Neural cell (in vitro differentiated cells): ENCODE measurements around the gene SLC39A13. TPM values are rescaled to one million over a fixed set of nuclear protein-coding genes. Genes with fewer than 3 reads are reported as not detected.

Experiments
- H2AFZ ChIP-seq: fragments of 200-600, 300-800 bp; sonication (generic), shearing (Covaris generic); 2 replicates; pipeline ENCODE4 v1.6.0; 2014; ENCODE audit warnings: low read depth, mild to moderate bottlenecking, antibody characterized with exemption, low read length, moderate library complexity
- H3F3A ChIP-seq: fragments of 200-600 bp; shearing (Covaris generic); 2 replicates; pipeline ENCODE4 v1.6.1; 2016; ENCODE audit warnings: mild to moderate bottlenecking, moderate library complexity, mixed read lengths, antibody characterized with exemption, low read length; ENCODE audit not compliant: insufficient read depth, poor library complexity, severe bottlenecking
- H3K27ac ChIP-seq: fragments of 200-600, 300-800 bp; sonication (generic), shearing (Covaris generic); 2 replicates; pipeline ENCODE4 v1.5.1; 2014; ENCODE audit warnings: mild to moderate bottlenecking, low read length, moderate library complexity
- H3K27me3 ChIP-seq: fragments of 300-800, 200-600 bp; sonication (generic), shearing (Covaris generic); 2 replicates; pipeline ENCODE4 v1.6.0; 2014; ENCODE audit warnings: mild to moderate bottlenecking, low read depth, low read length, moderate library complexity; ENCODE audit not compliant: insufficient read depth
- H3K36me3 ChIP-seq: fragments of 300-800, 200-600 bp; sonication (generic), shearing (Covaris generic); 2 replicates; pipeline ENCODE4 v1.5.1; 2014; ENCODE audit warnings: mild to moderate bottlenecking, antibody characterized with exemption, low read length, moderate library complexity; ENCODE audit not compliant: insufficient read depth
- H3K4me2 ChIP-seq: fragments of 300-800, 200-600 bp; sonication (generic), shearing (Covaris generic); 2 replicates; pipeline ENCODE4 v1.6.0; 2014; ENCODE audit warnings: mild to moderate bottlenecking, low read length
- H3K4me3 ChIP-seq: fragments of 300-800, 200-600 bp; sonication (generic), shearing (Covaris generic); 2 replicates; pipeline ENCODE4 v1.5.1; 2014; ENCODE audit warnings: mild to moderate bottlenecking, low read length, moderate library complexity
- H3K79me2 ChIP-seq: fragments of 200-600 bp; shearing (Covaris generic); replicated peaks from 2 replicates; pipeline ENCODE4 v1.6.0; 2014; ENCODE audit warnings: mild to moderate bottlenecking, low read length, moderate library complexity; ENCODE audit not compliant: insufficient read depth
- H3K9ac ChIP-seq: fragments of 300-800, 200-600 bp; sonication (generic), shearing (Covaris generic); 2 replicates; pipeline ENCODE4 v1.6.1; 2016; ENCODE audit warnings: mild to moderate bottlenecking, low read length, mixed read lengths
- H3K9me2 ChIP-seq: fragments of 200-600 bp; shearing (Covaris generic); 2 replicates; pipeline ENCODE4 v1.6.1; 2016; ENCODE audit warnings: mild to moderate bottlenecking, low read length, mixed read lengths; ENCODE audit not compliant: insufficient read depth
- H3K9me3 ChIP-seq: fragments of 200-600, 300-800 bp; sonication (generic), shearing (Covaris generic); 2 replicates; pipeline ENCODE4 v1.6.1; 2016; ENCODE audit warnings: mild to moderate bottlenecking, mixed run types, low read length, moderate library complexity, mixed read lengths
- H4K20me1 ChIP-seq: fragments of 200-600 bp; shearing (Covaris generic); 2 replicates; pipeline ENCODE4 v1.6.1; 2016; ENCODE audit warnings: mild to moderate bottlenecking, mixed run types; ENCODE audit not compliant: insufficient read depth
- EP300 ChIP-seq: fragments of 450-650 bp; conservative IDR thresholded peaks from 2 replicates; pipeline ENCODE4 v1.6.1; 2014; ENCODE audit warnings: antibody characterized with exemption, mild to moderate bottlenecking, moderate library complexity; ENCODE audit not compliant: poor library complexity, severe bottlenecking
- EZH2 ChIP-seq: fragments of 200-600, 300-800 bp; shearing (Covaris generic), sonication (generic); IDR thresholded peaks from 2 replicates; pipeline ENCODE4 v1.6.1; 2014; ENCODE audit warnings: antibody characterized with exemption, low read length, borderline replicate concordance, mild to moderate bottlenecking; ENCODE audit not compliant: insufficient read depth, poor library complexity, severe bottlenecking
- MXI1 ChIP-seq: fragments of 450-650 bp; conservative IDR thresholded peaks from 2 replicates; pipeline ENCODE4 v1.6.1; 2014; ENCODE audit warnings: antibody characterized with exemption, mild to moderate bottlenecking; ENCODE audit not compliant: poor library complexity, severe bottlenecking
- POLR2AphosphoS5 ChIP-seq: IDR thresholded peaks from 2 replicates; pipeline ENCODE4 v1.6.1; 2012
- RAD21 ChIP-seq: fragments of 450-650 bp; conservative IDR thresholded peaks from 2 replicates; pipeline ENCODE4 v1.6.1; 2014; ENCODE audit warnings: antibody characterized with exemption, mild to moderate bottlenecking, moderate library complexity
- SMC3 ChIP-seq: fragments of 450-650 bp; conservative IDR thresholded peaks from 2 replicates; pipeline ENCODE4 v1.6.1; 2014; ENCODE audit warnings: antibody characterized with exemption, mild to moderate bottlenecking, moderate library complexity; ENCODE audit not compliant: poor library complexity
- TAF1 ChIP-seq: IDR thresholded peaks from 2 replicates; pipeline ENCODE4 v1.6.1; 2012; ENCODE audit warnings: low read depth
- polyA plus RNA-seq: library from polyadenylated mRNA; depleted of rRNA; stranded (reverse); fragments of >200 nt; gene quantifications from 2 replicates; pipeline ENCODE4 v1.2.3, GENCODE V29; 2014
- TF ChIP-seq, protein P1 (sequence below): IDR thresholded peaks from 2 replicates; pipeline ENCODE4 v1.6.1; 2012; ENCODE audit warnings: borderline replicate concordance
- TF ChIP-seq, protein P2 (sequence below): fragments of 450-650 bp; IDR thresholded peaks from 2 replicates; pipeline ENCODE4 v1.5.1; 2014; ENCODE audit warnings: antibody characterized with exemption, mild to moderate bottlenecking, moderate library complexity; ENCODE audit not compliant: poor library complexity, severe bottlenecking

The SLC39A13 gene
- polyA plus RNA-seq, 1 donor from 2014 or later: 48.0 TPM

DNA sequence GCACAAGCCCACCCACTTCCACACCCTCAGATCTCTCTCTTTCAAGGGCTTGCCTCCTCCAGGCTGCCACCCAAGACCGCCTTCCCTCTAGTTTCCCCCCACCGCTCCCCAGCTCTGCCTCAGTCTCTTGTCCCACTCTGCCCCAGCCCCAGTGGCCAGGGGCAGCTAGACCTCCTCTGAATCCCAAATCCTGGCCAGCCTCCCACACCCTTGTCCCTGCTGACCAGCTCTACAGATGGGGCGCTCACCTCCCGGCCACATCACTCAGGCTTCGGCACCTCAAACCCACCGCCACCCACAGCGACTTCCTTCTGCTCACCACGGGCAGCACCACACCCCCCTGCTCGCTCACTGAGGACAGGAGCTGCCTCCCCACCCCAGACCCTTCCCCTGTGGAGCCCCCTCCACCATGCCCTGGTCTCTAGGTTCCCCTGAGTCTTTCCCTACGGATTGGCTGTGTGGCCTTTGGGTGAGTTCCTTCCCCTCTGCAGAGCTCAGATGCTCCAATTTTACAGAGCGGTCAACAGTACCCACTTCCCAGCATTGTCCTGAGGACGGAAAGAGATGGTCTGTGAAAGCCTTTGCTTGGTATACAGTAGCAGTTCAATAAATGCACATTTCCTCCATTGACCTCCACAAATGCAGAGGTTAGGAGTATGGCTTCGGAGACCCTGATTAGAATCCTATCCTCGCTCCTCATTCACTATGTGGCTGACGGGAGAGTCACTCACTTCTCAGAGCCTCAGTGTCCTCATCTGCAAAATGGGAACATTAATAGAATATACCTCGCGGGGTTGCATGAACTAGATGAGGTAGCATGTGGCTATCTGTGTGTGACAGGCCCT is 18.6 kb upstream of the SLC39A13 start:
- H3F3A ChIP-seq: no peaks in the 10 kb centered on the region
- H2AFZ ChIP-seq: no peak overlapping the region
- H3K4me3 ChIP-seq: no peak overlapping the region
- H3K27ac ChIP-seq: no peak overlapping the region
- H3K4me2 ChIP-seq: no peak overlapping the region
- H4K20me1 ChIP-seq: no peaks in the 10 kb centered on the region
- H3K9me2 ChIP-seq: no peaks in the 10 kb centered on the region
- no peak overlapping the region for H3K9ac ChIP-seq
- H3K9me3 ChIP-seq: no peaks in the 10 kb centered on the region
- no peaks in the 10 kb centered on the region for H3K79me2 ChIP-seq
- no peaks in the 10 kb centered on the region for H3K27me3 ChIP-seq
- TF ChIP-seq SMC3 (no peak), EP300 (no peak), TAF1 (no peak), EZH2 (no peak), RAD21 (no peak), MXI1 (no peak), POLR2AphosphoS5 (no peak)
- TF ChIP-seq, protein P1, sequence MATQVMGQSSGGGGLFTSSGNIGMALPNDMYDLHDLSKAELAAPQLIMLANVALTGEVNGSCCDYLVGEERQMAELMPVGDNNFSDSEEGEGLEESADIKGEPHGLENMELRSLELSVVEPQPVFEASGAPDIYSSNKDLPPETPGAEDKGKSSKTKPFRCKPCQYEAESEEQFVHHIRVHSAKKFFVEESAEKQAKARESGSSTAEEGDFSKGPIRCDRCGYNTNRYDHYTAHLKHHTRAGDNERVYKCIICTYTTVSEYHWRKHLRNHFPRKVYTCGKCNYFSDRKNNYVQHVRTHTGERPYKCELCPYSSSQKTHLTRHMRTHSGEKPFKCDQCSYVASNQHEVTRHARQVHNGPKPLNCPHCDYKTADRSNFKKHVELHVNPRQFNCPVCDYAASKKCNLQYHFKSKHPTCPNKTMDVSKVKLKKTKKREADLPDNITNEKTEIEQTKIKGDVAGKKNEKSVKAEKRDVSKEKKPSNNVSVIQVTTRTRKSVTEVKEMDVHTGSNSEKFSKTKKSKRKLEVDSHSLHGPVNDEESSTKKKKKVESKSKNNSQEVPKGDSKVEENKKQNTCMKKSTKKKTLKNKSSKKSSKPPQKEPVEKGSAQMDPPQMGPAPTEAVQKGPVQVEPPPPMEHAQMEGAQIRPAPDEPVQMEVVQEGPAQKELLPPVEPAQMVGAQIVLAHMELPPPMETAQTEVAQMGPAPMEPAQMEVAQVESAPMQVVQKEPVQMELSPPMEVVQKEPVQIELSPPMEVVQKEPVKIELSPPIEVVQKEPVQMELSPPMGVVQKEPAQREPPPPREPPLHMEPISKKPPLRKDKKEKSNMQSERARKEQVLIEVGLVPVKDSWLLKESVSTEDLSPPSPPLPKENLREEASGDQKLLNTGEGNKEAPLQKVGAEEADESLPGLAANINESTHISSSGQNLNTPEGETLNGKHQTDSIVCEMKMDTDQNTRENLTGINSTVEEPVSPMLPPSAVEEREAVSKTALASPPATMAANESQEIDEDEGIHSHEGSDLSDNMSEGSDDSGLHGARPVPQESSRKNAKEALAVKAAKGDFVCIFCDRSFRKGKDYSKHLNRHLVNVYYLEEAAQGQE: no peak
- TF ChIP-seq, protein P2, sequence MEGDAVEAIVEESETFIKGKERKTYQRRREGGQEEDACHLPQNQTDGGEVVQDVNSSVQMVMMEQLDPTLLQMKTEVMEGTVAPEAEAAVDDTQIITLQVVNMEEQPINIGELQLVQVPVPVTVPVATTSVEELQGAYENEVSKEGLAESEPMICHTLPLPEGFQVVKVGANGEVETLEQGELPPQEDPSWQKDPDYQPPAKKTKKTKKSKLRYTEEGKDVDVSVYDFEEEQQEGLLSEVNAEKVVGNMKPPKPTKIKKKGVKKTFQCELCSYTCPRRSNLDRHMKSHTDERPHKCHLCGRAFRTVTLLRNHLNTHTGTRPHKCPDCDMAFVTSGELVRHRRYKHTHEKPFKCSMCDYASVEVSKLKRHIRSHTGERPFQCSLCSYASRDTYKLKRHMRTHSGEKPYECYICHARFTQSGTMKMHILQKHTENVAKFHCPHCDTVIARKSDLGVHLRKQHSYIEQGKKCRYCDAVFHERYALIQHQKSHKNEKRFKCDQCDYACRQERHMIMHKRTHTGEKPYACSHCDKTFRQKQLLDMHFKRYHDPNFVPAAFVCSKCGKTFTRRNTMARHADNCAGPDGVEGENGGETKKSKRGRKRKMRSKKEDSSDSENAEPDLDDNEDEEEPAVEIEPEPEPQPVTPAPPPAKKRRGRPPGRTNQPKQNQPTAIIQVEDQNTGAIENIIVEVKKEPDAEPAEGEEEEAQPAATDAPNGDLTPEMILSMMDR: no peak
- H3K36me3 ChIP-seq: no peaks in the 10 kb centered on the region

DNA sequence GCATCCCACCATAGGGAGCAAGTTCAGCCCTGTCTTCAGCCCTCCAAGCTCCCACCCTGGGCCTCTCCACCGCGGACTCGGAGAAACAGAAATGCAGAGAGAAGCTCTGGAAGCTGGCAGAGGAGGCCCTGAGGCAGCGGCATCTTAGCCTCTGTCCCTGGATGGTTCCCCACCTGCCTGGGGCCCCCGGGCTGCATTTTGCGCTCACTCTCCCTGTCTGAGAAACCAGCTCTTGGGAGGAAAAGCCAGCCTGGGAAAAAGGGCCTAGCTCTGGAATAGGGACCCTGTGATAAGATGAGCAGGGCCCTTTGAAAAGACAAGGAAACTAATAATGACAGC is 18.0 kb upstream of the SLC39A13 start:
- TF ChIP-seq, protein P2: no peak
- no peak for TF ChIP-seq TAF1
- no peak for TF ChIP-seq EP300
- TF ChIP-seq RAD21: no peak
- no peak for TF ChIP-seq EZH2
- TF ChIP-seq, protein P1: no peak
- TF ChIP-seq MXI1: no peak
- TF ChIP-seq SMC3: no peak
- no peak for TF ChIP-seq POLR2AphosphoS5
- Histone ChIP-seq H3K4me2 (no peak overlapping the region), H3K36me3 (no peaks in the 10 kb centered on the region), H3K9ac (no peak overlapping the region), H3K9me3 (no peaks in the 10 kb centered on the region), H3K79me2 (no peaks in the 10 kb centered on the region), H2AFZ (no peak overlapping the region), H3K4me3 (no peak overlapping the region), H3K9me2 (no peaks in the 10 kb centered on the region), H3F3A (no peaks in the 10 kb centered on the region), H3K27me3 (no peaks in the 10 kb centered on the region), H3K27ac (no peak overlapping the region), H4K20me1 (no peaks in the 10 kb centered on the region)
